GM12878 (cell line): ENCODE data around the gene CNDP1.

Experiments used
- ATF3 ChIP-seq: IDR thresholded peaks from 2 replicates; pipeline ENCODE4 v1.6.1; 2011; ENCODE audit warnings: low read depth, mild to moderate bottlenecking, low read length, moderate library complexity, borderline replicate concordance; ENCODE audit errors: extremely low read depth
- BHLHE40 ChIP-seq, 2 experiments: fragments of 450-650 bp in 1 of 2; IDR thresholded peaks; 2 replicates each; pipeline ENCODE4 v1.6.1; 2011 to 2017; ENCODE audit warnings: low read depth in 2 of 2, borderline replicate concordance in 1 of 2, improper control_type of control experiment in 1 of 2, low read length in 1 of 2, mild to moderate bottlenecking in 1 of 2
- CTCF ChIP-seq, 3 experiments: IDR thresholded peaks in 2 of 3; conservative IDR thresholded peaks in 1 of 3; 2 replicates each; pipeline ENCODE4 v1.5.1; 2011; ENCODE audit warnings: low read depth in 3 of 3, low read length in 3 of 3, mild to moderate bottlenecking in 3 of 3, control low read depth in 2 of 3, moderate library complexity in 2 of 3, inconsistent platforms in 1 of 3, mixed read lengths in 1 of 3; ENCODE audit not compliant: control insufficient read depth in 2 of 3, insufficient read depth in 1 of 3; ENCODE audit errors: extremely low read depth in 1 of 3
- DPF2 ChIP-seq: fragments of 450-650 bp; IDR thresholded peaks from 2 replicates; pipeline ENCODE4 v1.6.1; 2017; ENCODE audit warnings: mild to moderate bottlenecking
- E2F8 ChIP-seq: fragments of 450-650 bp; IDR thresholded peaks from 2 replicates; pipeline ENCODE4 v1.6.1; 2018; ENCODE audit warnings: mild to moderate bottlenecking, low read depth, moderate library complexity; ENCODE audit not compliant: partially characterized antibody
- JUND ChIP-seq: IDR thresholded peaks from 2 replicates; pipeline ENCODE4 v1.6.1; 2012; ENCODE audit warnings: low read depth, mild to moderate bottlenecking, low read length, improper control_type of control experiment, moderate library complexity
- NFYB ChIP-seq: IDR thresholded peaks from 2 replicates; pipeline ENCODE4 v1.6.1; 2011; ENCODE audit warnings: low read depth, mild to moderate bottlenecking, low read length, improper control_type of control experiment, moderate library complexity; ENCODE audit not compliant: insufficient read depth
- PBX3 ChIP-seq: IDR thresholded peaks from 2 replicates; pipeline ENCODE4 v1.6.1; 2011; ENCODE audit warnings: mild to moderate bottlenecking, low read depth, low read length, moderate library complexity; ENCODE audit not compliant: insufficient replicate concordance
- POU2F2 ChIP-seq: IDR thresholded peaks from 3 replicates; pipeline ENCODE4 v1.6.1; 2011; ENCODE audit warnings: low read depth, mild to moderate bottlenecking, low read length, borderline replicate concordance
- PRDM15 ChIP-seq: fragments of 450-650 bp; formaldehyde crosslinking; IDR thresholded peaks from 2 replicates; pipeline ENCODE4 v1.4.0; 2020; ENCODE audit warnings: mild to moderate bottlenecking, moderate library complexity
- USF2 ChIP-seq: IDR thresholded peaks from 2 replicates; pipeline ENCODE4 v1.6.1; 2011; ENCODE audit warnings: low read depth, low read length, improper control_type of control experiment, borderline replicate concordance
- ZNF384 ChIP-seq: IDR thresholded peaks from 2 replicates; pipeline ENCODE4 v1.6.1; 2012; ENCODE audit warnings: low read depth, mild to moderate bottlenecking, low read length, improper control_type of control experiment, borderline replicate concordance

GRCh38 chr18:74530584-74530862 is 3.8 kb upstream of the CNDP1 start:
- TF ChIP-seq PBX3 (no peak), ATF3 (no peak), CTCF (IDR thresholded peaks at IDR 0.05 in 2 of 3, conservative IDR thresholded peaks at IDR 0.05 in 1 of 3; ENCODE audit: control insufficient read depth in 2 of 3, extremely low read depth in 1 of 3, insufficient read depth in 1 of 3, low read depth in 3 of 3, low read length in 3 of 3) (no peak), USF2 (no peak), E2F8 (no peak), DPF2 (no peak), NFYB (no peak), BHLHE40 (IDR thresholded peaks at IDR 0.05; ENCODE audit: borderline replicate concordance in 1 of 2, low read depth in 2 of 2, low read length in 1 of 2) (no peak), ZNF384 (no peak), POU2F2 (no peak), PRDM15 (no peak), JUND (no peak)
